Neural cell (in vitro differentiated cells): ENCODE measurements around the gene RUBCN.

ENCODE experiments used
- CTCF ChIP-seq: fragments of 450-650 bp; IDR thresholded peaks from 2 replicates; pipeline ENCODE4 v1.5.1; 2014; ENCODE audit warnings: antibody characterized with exemption, mild to moderate bottlenecking, moderate library complexity; ENCODE audit not compliant: poor library complexity, severe bottlenecking
- EP300 ChIP-seq: fragments of 450-650 bp; conservative IDR thresholded peaks from 2 replicates; pipeline ENCODE4 v1.6.1; 2014; ENCODE audit warnings: antibody characterized with exemption, mild to moderate bottlenecking, moderate library complexity; ENCODE audit not compliant: poor library complexity, severe bottlenecking
- EZH2 ChIP-seq: fragments of 200-600, 300-800 bp; shearing (Covaris generic), sonication (generic); IDR thresholded peaks from 2 replicates; pipeline ENCODE4 v1.6.1; 2014; ENCODE audit warnings: antibody characterized with exemption, low read length, borderline replicate concordance, mild to moderate bottlenecking; ENCODE audit not compliant: insufficient read depth, poor library complexity, severe bottlenecking
- MXI1 ChIP-seq: fragments of 450-650 bp; conservative IDR thresholded peaks from 2 replicates; pipeline ENCODE4 v1.6.1; 2014; ENCODE audit warnings: antibody characterized with exemption, mild to moderate bottlenecking; ENCODE audit not compliant: poor library complexity, severe bottlenecking
- POLR2AphosphoS5 ChIP-seq: IDR thresholded peaks from 2 replicates; pipeline ENCODE4 v1.6.1; 2012
- RAD21 ChIP-seq: fragments of 450-650 bp; conservative IDR thresholded peaks from 2 replicates; pipeline ENCODE4 v1.6.1; 2014; ENCODE audit warnings: antibody characterized with exemption, mild to moderate bottlenecking, moderate library complexity
- TAF1 ChIP-seq: IDR thresholded peaks from 2 replicates; pipeline ENCODE4 v1.6.1; 2012; ENCODE audit warnings: low read depth
- TF ChIP-seq, protein P1 (sequence below): IDR thresholded peaks from 2 replicates; pipeline ENCODE4 v1.6.1; 2012; ENCODE audit warnings: borderline replicate concordance

DNA sequence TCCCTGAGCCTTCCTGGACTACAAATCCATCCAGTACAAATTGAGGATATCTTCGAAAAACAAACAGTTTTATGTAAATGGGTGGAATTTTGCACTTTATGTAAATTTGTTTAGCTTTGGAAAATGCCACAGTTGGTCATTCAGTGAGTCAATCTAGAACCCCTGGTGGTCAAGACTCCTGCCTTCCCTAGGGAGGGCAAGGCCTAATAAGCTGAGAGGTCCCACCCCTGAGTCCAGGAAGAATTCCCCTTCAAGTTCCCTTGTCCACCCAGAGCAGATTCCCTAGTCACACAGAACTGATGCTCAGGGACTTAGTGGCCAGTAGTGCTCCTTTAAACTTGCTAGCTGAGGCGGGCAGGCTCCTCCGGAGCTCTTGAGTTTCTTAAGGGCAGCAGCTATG is 6.1 kb upstream of the RUBCN start:
- TF ChIP-seq RAD21 (no peak), TAF1 (no peak), CTCF (no peak), POLR2AphosphoS5 (no peak), EZH2 (no peak), EP300 (no peak), MXI1 (no peak)
- TF ChIP-seq, protein P1, sequence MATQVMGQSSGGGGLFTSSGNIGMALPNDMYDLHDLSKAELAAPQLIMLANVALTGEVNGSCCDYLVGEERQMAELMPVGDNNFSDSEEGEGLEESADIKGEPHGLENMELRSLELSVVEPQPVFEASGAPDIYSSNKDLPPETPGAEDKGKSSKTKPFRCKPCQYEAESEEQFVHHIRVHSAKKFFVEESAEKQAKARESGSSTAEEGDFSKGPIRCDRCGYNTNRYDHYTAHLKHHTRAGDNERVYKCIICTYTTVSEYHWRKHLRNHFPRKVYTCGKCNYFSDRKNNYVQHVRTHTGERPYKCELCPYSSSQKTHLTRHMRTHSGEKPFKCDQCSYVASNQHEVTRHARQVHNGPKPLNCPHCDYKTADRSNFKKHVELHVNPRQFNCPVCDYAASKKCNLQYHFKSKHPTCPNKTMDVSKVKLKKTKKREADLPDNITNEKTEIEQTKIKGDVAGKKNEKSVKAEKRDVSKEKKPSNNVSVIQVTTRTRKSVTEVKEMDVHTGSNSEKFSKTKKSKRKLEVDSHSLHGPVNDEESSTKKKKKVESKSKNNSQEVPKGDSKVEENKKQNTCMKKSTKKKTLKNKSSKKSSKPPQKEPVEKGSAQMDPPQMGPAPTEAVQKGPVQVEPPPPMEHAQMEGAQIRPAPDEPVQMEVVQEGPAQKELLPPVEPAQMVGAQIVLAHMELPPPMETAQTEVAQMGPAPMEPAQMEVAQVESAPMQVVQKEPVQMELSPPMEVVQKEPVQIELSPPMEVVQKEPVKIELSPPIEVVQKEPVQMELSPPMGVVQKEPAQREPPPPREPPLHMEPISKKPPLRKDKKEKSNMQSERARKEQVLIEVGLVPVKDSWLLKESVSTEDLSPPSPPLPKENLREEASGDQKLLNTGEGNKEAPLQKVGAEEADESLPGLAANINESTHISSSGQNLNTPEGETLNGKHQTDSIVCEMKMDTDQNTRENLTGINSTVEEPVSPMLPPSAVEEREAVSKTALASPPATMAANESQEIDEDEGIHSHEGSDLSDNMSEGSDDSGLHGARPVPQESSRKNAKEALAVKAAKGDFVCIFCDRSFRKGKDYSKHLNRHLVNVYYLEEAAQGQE: no peak
